T follicular helper cell (primary cell): Measurements from ENCODE around the gene EDNRA.

Experiments
- DNase-seq: peaks from one replicate; pipeline ENCODE4 v3.0.0-alpha.2; 2020; ENCODE audit warnings: low read depth

Gene EDNRA

GRCh38 chr4:147542229-147542990 is 61.5 kb downstream of the EDNRA start:
- no peak for DNase-seq

- no peak for DNase-seq
Measured at GRCh38 chr4:147543034-147543433, 62.1 kb downstream of the EDNRA start.

- no peak for DNase-seq
Measured at GRCh38 chr4:147546349-147546748, 65.5 kb downstream of the EDNRA start.

- DNase-seq = no peak
Measured at GRCh38 chr4:147547314-147548056, 66.6 kb downstream of the EDNRA start.

- no peak for DNase-seq
Measured at GRCh38 chr4:147548256-147548655, 67.4 kb downstream of the EDNRA start.

GRCh38 chr4:147550626-147551246 is 69.8 kb downstream of the EDNRA start:
- DNase-seq = no peak

- no peak for DNase-seq
Measured at GRCh38 chr4:147560625-147561024, 79.7 kb downstream of the EDNRA start.

GRCh38 chr4:147566762-147567161 is 85.9 kb downstream of the EDNRA start:
- no peak for DNase-seq

GRCh38 chr4:147567276-147567675 is 86.4 kb downstream of the EDNRA start:
- DNase-seq = no peak

GRCh38 chr4:147570616-147571015 is 89.7 kb downstream of the EDNRA start:
- no peak for DNase-seq

GRCh38 chr4:147571036-147571770 is 90.3 kb downstream of the EDNRA start:
- no peak for DNase-seq

- no peak for DNase-seq
Measured at GRCh38 chr4:147576084-147576483, 95.2 kb downstream of the EDNRA start.

- no peak for DNase-seq
Measured at GRCh38 chr4:147578051-147578476, 97.2 kb downstream of the EDNRA start.

- no peak for DNase-seq
Measured at GRCh38 chr4:147578593-147578992, 97.7 kb downstream of the EDNRA start.

GRCh38 chr4:147580396-147580795 is 99.5 kb downstream of the EDNRA start:
- DNase-seq = no peak

GRCh38 chr4:147581606-147582350 is 100.9 kb downstream of the EDNRA start:
- DNase-seq = no peak

GRCh38 chr4:147582386-147583060 is 101.6 kb downstream of the EDNRA start:
- no peak for DNase-seq

GRCh38 chr4:147583876-147584275 is 103.0 kb downstream of the EDNRA start:
- no peak for DNase-seq

GRCh38 chr4:147586032-147586431 is 105.1 kb downstream of the EDNRA start:
- no peak for DNase-seq

GRCh38 chr4:147586637-147587036 is 105.7 kb downstream of the EDNRA start:
- no peak for DNase-seq

- DNase-seq = no peak
Measured at GRCh38 chr4:147587041-147587440, 106.1 kb downstream of the EDNRA start.
